GM23338 (cell line): ENCODE measurements around the gene NKAIN2. TPM values are rescaled to one million over a fixed set of nuclear protein-coding genes. Genes with fewer than 3 reads are reported as not detected.

Experiments used
- ATAC-seq: fragments of 200-7000 bp; cut with Tn5 transposase; 3 replicates; pipeline ENCODE4 v1.9.1; 2020
- DNase-seq: peaks from one replicate; pipeline ENCODE4 v3.0.0-alpha.2; 2015; ENCODE audit warnings: low spot score
- H2AFZ ChIP-seq: fragments of 200-600 bp; sonication (generic); 2 replicates; pipeline ENCODE4 v1.8.0; 2016; ENCODE audit warnings: antibody characterized with exemption, mild to moderate bottlenecking, moderate library complexity
- H3F3A ChIP-seq: fragments of 200-600 bp; sonication (generic); replicated peaks from 2 replicates; pipeline ENCODE4 v1.8.0; 2017; ENCODE audit warnings: antibody characterized with exemption, mixed run types, low read depth
- H3K27ac ChIP-seq: fragments of 200-600 bp; sonication (generic); 2 replicates; pipeline ENCODE4 v1.6.1; 2016; ENCODE audit warnings: low read depth
- H3K27me3 ChIP-seq: fragments of 200-600 bp; sonication (generic); 2 replicates; pipeline ENCODE4 v1.8.0; 2016; ENCODE audit warnings: mild to moderate bottlenecking, mixed run types, moderate library complexity; ENCODE audit not compliant: insufficient read depth
- H3K36me3 ChIP-seq: fragments of 200-600 bp; sonication (generic); 2 replicates; pipeline ENCODE4 v1.8.0; 2016; ENCODE audit warnings: mild to moderate bottlenecking; ENCODE audit not compliant: insufficient read depth
- H3K4me1 ChIP-seq: fragments of 200-600 bp; sonication (generic); 2 replicates; pipeline ENCODE4 v1.8.0; 2016; ENCODE audit warnings: mild to moderate bottlenecking, moderate library complexity; ENCODE audit not compliant: insufficient read depth
- H3K4me2 ChIP-seq: fragments of 200-600 bp; sonication (generic); 2 replicates; pipeline ENCODE4 v1.7.1; 2017; ENCODE audit warnings: mixed run types
- H3K4me3 ChIP-seq: fragments of 200-600 bp; sonication (generic); 2 replicates; pipeline ENCODE4 v1.6.1; 2016; ENCODE audit warnings: mixed run types
- H3K79me2 ChIP-seq: fragments of 200-600 bp; sonication (generic); replicated peaks from 2 replicates; pipeline ENCODE4 v1.8.0; 2017; ENCODE audit warnings: mild to moderate bottlenecking; ENCODE audit not compliant: insufficient read depth
- H3K9me2 ChIP-seq: fragments of 200-600 bp; sonication (generic); 2 replicates; pipeline ENCODE4 v1.8.0; 2017; ENCODE audit not compliant: insufficient read depth
- H4K20me1 ChIP-seq: fragments of 200-600 bp; sonication (generic); replicated peaks from 2 replicates; pipeline ENCODE4 v1.8.0; 2017; ENCODE audit warnings: mild to moderate bottlenecking; ENCODE audit not compliant: insufficient read depth
- H3K27ac Mint-ChIP-seq: 2 replicates; pipeline ENCODE4 v1.8.0; 2020; ENCODE audit warnings: inconsistent platforms, mild to moderate bottlenecking, moderate library complexity, mixed read lengths
- H3K27me3 Mint-ChIP-seq: 3 replicates; pipeline ENCODE4 v1.8.0; 2022; ENCODE audit warnings: low read depth, mild to moderate bottlenecking, moderate library complexity, mixed read lengths, inconsistent platforms; ENCODE audit not compliant: insufficient read depth, poor library complexity
- H3K36me3 Mint-ChIP-seq: 3 replicates; pipeline ENCODE4 v1.8.0; 2021; ENCODE audit warnings: low read depth, mild to moderate bottlenecking, inconsistent platforms, moderate library complexity, mixed read lengths
- H3K4me1 Mint-ChIP-seq: 3 replicates; pipeline ENCODE4 v1.8.0; 2020; ENCODE audit warnings: mild to moderate bottlenecking, inconsistent platforms, mixed read lengths
- H3K4me3 Mint-ChIP-seq: 3 replicates; pipeline ENCODE4 v1.8.0; 2021; ENCODE audit warnings: moderate library complexity, mild to moderate bottlenecking, inconsistent platforms, mixed read lengths
- H3K9me3 Mint-ChIP-seq: 3 replicates; pipeline ENCODE4 v1.8.0; 2020; ENCODE audit warnings: moderate library complexity, mild to moderate bottlenecking, inconsistent platforms, mixed read lengths
- CREB1 ChIP-seq: fragments of 250-450 bp; sonication (Bioruptor Pico); IDR thresholded peaks from 2 replicates; pipeline ENCODE4 v1.5.0; 2020; ENCODE audit warnings: low read depth, mild to moderate bottlenecking, moderate library complexity
- CTCF ChIP-seq, 2 experiments: fragments of 200-600 bp in 1 of 2; sonication (generic) in 1 of 2; conservative IDR thresholded peaks; 2 replicates each; pipeline versions ENCODE4 v1.5.1 to v1.6.1; 2016 to 2017; ENCODE audit warnings: antibody characterized with exemption in 2 of 2, low read depth in 2 of 2, mild to moderate bottlenecking in 2 of 2, moderate library complexity in 1 of 2
- EZH2 ChIP-seq: fragments of 200-600 bp; sonication (generic); IDR thresholded peaks from one replicate; pipeline ENCODE4 v1.8.0; 2017; ENCODE audit warnings: antibody characterized with exemption, mild to moderate bottlenecking, low read depth; ENCODE audit not compliant: unreplicated experiment
- EZH2phosphoT487 ChIP-seq: fragments of 200-600 bp; sonication (generic); IDR thresholded peaks from one replicate; pipeline ENCODE4 v1.8.1; 2018; ENCODE audit warnings: antibody characterized with exemption; ENCODE audit not compliant: unreplicated experiment
- JUNB ChIP-seq: IDR thresholded peaks from one replicate; pipeline ENCODE4 v1.6.1; 2016; ENCODE audit warnings: antibody characterized with exemption; ENCODE audit not compliant: unreplicated experiment
- POLR2AphosphoS5 ChIP-seq: IDR thresholded peaks from 2 replicates; pipeline ENCODE4 v1.6.1; 2016; ENCODE audit warnings: antibody characterized with exemption, low read depth
- STAT1 ChIP-seq: IDR thresholded peaks from one replicate; pipeline ENCODE4 v1.6.1; 2016; ENCODE audit warnings: antibody characterized with exemption; ENCODE audit not compliant: unreplicated experiment
- ZNF114 ChIP-seq: fragments of 250-450 bp; sonication (Bioruptor Pico); IDR thresholded peaks from 2 replicates; pipeline ENCODE4 v1.5.0; 2020; ENCODE audit warnings: mild to moderate bottlenecking, moderate library complexity
- ZNF331 ChIP-seq: fragments of 250-450 bp; sonication (Bioruptor Pico); IDR thresholded peaks from 2 replicates; pipeline ENCODE4 v1.5.0; 2020; ENCODE audit warnings: low read depth, mild to moderate bottlenecking, moderate library complexity
- polyA plus RNA-seq: library from polyadenylated mRNA; unstranded; fragments of >200 nt; fragmentation: Nextera tagmentation; extraction: Ambion mirVana; gene quantifications from 2 replicates; pipeline ENCODE4 v1.2.1, GENCODE V29; 2016
- total RNA-seq: library from RNA; depleted of rRNA; stranded (reverse); fragments of >200 nt; shearing (Covaris generic); gene quantifications from 2 replicates; pipeline ENCODE4 v1.2.3, GENCODE V29; 2014
- TF ChIP-seq, protein P1 (sequence below): fragments of 250-450 bp; sonication (Bioruptor Pico); IDR thresholded peaks from 2 replicates; pipeline ENCODE4 v1.5.0; 2020; ENCODE audit warnings: mild to moderate bottlenecking, moderate library complexity
- TF ChIP-seq, protein P2 (sequence below): IDR thresholded peaks from 2 replicates; pipeline ENCODE4 v1.6.1; 2016; ENCODE audit warnings: antibody characterized with exemption

The NKAIN2 gene
- total and polyA plus RNA-seq, 2 experiments from 2014 or later, result 0.39 to 1.1 TPM

DNA sequence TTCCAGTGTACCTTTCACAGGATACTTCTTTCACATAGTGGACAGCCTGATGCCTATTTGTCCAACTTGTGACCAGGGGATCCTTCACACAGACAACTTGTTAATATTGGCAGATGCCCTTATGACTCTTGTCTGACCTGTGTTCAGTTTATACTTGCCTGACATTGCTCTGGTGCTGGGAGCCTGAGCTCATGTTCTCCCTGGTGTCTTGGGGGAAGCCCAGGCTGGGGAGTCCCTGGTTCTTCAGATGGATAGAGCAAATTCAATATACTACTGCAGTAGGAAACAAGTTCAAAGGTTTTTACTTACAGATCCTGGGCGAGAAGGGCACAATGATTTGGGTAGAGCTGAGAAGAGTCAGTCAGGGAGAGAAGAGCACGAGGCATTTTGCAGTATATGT is 76.1 kb downstream of the NKAIN2 start:
- no peaks in the 10 kb centered on the region for H3K27me3 Mint-ChIP-seq
- H3K27ac Mint-ChIP-seq, result no peak overlapping the region
- H3K27ac ChIP-seq, result no peak overlapping the region
- H2AFZ ChIP-seq, result no peak overlapping the region
- H3K4me2 ChIP-seq, result no peak overlapping the region
- TF ChIP-seq JUNB (no peak), STAT1 (no peak), CTCF (conservative IDR thresholded peaks at IDR 0.05; ENCODE audit: low read depth in 2 of 2) (no peak)
- no peak overlapping the region for H3K4me3 ChIP-seq
- H3K79me2 ChIP-seq, result no peaks in the 10 kb centered on the region
- ATAC-seq (no peak), DNase-seq (no peak)
- no peaks in the 10 kb centered on the region for H3K4me1 Mint-ChIP-seq
- no peaks in the 10 kb centered on the region for H3K36me3 Mint-ChIP-seq
- no peaks in the 10 kb centered on the region for H3K4me1 ChIP-seq
- no peaks in the 10 kb centered on the region for H3F3A ChIP-seq
- H3K9me2 ChIP-seq, result no peaks in the 10 kb centered on the region
- H3K36me3 ChIP-seq, result no peaks in the 10 kb centered on the region
- H4K20me1 ChIP-seq, result no peaks in the 10 kb centered on the region
- no peaks in the 10 kb centered on the region for H3K9me3 Mint-ChIP-seq
- H3K27me3 ChIP-seq, result no peaks in the 10 kb centered on the region
- no peak overlapping the region for H3K4me3 Mint-ChIP-seq

DNA sequence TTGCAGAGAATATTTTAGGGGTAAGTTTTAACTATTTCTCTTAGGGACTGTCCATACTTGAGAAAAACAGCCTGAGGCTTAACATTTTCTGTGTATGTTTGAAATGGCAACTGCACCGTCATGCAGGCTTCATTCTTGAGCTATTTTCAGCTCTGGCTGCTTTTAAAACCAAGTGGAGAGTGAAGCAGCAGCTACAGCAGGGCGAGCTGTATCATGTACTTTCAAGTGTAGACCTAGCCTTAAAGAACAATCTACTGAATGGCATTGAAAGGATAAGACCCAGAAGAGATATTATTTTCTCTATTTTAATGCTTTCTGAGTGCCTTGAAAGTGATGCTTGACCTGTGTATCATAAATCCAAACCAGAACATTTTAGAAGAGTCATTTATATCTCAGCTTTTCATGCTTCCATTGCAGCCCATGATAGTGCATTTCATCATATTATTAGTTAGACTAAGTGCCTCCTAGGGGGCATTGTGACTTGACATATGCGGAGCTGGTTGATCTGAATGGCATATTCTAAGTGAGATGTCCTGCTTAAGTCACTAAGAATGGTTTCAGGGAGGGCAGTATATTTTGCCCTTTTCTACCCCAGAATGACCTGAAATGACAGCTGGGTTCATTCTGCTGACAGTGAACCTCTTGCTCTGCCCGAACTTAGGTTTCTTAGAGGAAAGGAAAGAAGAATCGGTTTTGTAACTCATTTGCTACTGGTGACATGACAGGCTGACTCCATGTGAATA is 85.3 kb downstream of the NKAIN2 start:
- H3K79me2 ChIP-seq, result no peaks in the 10 kb centered on the region
- ATAC-seq, result no peak
- H3K27ac ChIP-seq, result no peak overlapping the region
- TF ChIP-seq STAT1 (no peak), EZH2phosphoT487 (no peak), ZNF114 (CRISPR knock-in tag) (no peak), POLR2AphosphoS5 (no peak), ZNF331 (CRISPR knock-in tag) (no peak), CREB1 (no peak), EZH2 (no peak)
- TF ChIP-seq, protein P1, sequence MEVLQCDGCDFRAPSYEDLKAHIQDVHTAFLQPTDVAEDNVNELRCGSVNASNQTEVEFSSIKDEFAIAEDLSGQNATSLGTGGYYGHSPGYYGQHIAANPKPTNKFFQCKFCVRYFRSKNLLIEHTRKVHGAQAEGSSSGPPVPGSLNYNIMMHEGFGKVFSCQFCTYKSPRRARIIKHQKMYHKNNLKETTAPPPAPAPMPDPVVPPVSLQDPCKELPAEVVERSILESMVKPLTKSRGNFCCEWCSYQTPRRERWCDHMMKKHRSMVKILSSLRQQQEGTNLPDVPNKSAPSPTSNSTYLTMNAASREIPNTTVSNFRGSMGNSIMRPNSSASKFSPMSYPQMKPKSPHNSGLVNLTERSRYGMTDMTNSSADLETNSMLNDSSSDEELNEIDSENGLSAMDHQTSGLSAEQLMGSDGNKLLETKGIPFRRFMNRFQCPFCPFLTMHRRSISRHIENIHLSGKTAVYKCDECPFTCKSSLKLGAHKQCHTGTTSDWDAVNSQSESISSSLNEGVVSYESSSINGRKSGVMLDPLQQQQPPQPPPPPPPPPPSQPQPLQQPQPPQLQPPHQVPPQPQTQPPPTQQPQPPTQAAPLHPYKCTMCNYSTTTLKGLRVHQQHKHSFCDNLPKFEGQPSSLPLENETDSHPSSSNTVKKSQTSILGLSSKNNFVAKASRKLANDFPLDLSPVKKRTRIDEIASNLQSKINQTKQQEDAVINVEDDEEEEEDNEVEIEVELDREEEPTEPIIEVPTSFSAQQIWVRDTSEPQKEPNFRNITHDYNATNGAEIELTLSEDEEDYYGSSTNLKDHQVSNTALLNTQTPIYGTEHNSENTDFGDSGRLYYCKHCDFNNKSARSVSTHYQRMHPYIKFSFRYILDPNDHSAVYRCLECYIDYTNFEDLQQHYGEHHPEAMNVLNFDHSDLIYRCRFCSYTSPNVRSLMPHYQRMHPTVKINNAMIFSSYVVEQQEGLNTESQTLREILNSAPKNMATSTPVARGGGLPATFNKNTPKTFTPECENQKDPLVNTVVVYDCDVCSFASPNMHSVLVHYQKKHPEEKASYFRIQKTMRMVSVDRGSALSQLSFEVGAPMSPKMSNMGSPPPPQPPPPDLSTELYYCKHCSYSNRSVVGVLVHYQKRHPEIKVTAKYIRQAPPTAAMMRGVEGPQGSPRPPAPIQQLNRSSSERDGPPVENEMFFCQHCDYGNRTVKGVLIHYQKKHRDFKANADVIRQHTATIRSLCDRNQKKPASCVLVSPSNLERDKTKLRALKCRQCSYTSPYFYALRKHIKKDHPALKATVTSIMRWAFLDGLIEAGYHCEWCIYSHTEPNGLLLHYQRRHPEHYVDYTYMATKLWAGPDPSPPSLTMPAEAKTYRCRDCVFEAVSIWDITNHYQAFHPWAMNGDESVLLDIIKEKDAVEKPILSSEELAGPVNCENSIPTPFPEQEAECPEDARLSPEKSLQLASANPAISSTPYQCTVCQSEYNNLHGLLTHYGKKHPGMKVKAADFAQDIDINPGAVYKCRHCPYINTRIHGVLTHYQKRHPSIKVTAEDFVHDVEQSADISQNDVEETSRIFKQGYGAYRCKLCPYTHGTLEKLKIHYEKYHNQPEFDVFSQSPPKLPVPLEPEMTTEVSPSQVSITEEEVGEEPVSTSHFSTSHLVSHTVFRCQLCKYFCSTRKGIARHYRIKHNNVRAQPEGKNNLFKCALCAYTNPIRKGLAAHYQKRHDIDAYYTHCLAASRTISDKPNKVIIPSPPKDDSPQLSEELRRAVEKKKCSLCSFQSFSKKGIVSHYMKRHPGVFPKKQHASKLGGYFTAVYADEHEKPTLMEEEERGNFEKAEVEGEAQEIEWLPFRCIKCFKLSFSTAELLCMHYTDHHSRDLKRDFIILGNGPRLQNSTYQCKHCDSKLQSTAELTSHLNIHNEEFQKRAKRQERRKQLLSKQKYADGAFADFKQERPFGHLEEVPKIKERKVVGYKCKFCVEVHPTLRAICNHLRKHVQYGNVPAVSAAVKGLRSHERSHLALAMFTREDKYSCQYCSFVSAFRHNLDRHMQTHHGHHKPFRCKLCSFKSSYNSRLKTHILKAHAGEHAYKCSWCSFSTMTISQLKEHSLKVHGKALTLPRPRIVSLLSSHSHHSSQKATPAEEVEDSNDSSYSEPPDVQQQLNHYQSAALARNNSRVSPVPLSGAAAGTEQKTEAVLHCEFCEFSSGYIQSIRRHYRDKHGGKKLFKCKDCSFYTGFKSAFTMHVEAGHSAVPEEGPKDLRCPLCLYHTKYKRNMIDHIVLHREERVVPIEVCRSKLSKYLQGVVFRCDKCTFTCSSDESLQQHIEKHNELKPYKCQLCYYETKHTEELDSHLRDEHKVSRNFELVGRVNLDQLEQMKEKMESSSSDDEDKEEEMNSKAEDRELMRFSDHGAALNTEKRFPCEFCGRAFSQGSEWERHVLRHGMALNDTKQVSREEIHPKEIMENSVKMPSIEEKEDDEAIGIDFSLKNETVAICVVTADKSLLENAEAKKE (CRISPR knock-in tag), result no peak
- TF ChIP-seq, protein P2, sequence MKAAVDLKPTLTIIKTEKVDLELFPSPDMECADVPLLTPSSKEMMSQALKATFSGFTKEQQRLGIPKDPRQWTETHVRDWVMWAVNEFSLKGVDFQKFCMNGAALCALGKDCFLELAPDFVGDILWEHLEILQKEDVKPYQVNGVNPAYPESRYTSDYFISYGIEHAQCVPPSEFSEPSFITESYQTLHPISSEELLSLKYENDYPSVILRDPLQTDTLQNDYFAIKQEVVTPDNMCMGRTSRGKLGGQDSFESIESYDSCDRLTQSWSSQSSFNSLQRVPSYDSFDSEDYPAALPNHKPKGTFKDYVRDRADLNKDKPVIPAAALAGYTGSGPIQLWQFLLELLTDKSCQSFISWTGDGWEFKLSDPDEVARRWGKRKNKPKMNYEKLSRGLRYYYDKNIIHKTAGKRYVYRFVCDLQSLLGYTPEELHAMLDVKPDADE, result no peak
- H3F3A ChIP-seq, result no peaks in the 10 kb centered on the region
- H3K9me2 ChIP-seq, result no peaks in the 10 kb centered on the region
- H2AFZ ChIP-seq, result 0 out of 2 replicates have a peak overlapping the region, but pooled peaks have one; percentile 20
- no peak overlapping the region for H3K4me2 ChIP-seq
- H3K27me3 ChIP-seq, result no peaks in the 10 kb centered on the region
- no peaks in the 10 kb centered on the region for H4K20me1 ChIP-seq
- DNase-seq, result no peak
- Mint-ChIP-seq H3K27me3 (no peaks in the 10 kb centered on the region), H3K27ac (no peak overlapping the region), H3K4me3 (no peak overlapping the region), H3K9me3 (no peaks in the 10 kb centered on the region; the same call in 2 of the 3 replicates), H3K4me1 (peaks cover 7% of the 10 kb centered on the region; the same call in 1 of the 3 replicates), H3K36me3 (no peaks in the 10 kb centered on the region)
- no peak overlapping the region for H3K4me3 ChIP-seq
- no peaks in the 10 kb centered on the region for H3K36me3 ChIP-seq
- peaks cover 5% of the 10 kb centered on the region for H3K4me1 ChIP-seq
